Measurements from ENCODE around the gene XIAP.

XIAP gene

DNA sequence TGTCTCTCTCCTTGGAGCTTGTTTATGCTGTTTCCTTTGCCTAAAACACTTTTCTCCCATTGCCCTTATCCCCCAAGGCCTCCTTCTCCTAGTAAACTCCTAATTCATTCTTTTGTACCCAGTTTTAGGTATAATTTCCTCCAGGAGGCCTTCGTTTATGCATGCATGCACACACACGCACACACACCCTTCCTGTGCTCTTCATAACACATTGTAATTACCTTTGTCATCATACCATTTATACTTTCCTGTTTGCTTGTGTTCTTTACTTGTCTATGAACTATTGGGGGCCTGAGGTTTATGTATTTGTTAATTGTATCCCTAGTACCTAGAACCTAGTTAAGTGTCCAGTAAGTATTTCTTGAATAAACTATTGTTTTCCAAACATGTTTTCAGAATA, 45.5 kb downstream of the XIAP start:
- TF ChIP-seq CTCF (conservative IDR thresholded peaks at IDR 0.05; ENCODE audit: low read length), result no peak
- TF ChIP-seq EZH2phosphoT487 (IDR thresholded peaks at IDR 0.05; ENCODE audit: borderline replicate concordance), result no peak
- Histone ChIP-seq H3K4me1 (ENCODE audit: insufficient read depth, low read length, poor library complexity, severe bottlenecking) (no peaks in the 10 kb centered on the region), H3K36me3 (ENCODE audit: insufficient read depth, low read length) (no peaks in the 10 kb centered on the region; the same call in 1 of the 2 replicates), H3F3A (ENCODE audit: low read depth) (no peaks in the 10 kb centered on the region), H3K9ac (ENCODE audit: low read depth, low read length, poor library complexity, severe bottlenecking) (no peak overlapping the region), H3K4me2 (ENCODE audit: low read depth, low read length, poor library complexity, severe bottlenecking) (no peak overlapping the region), H3K9me3 (ENCODE audit: insufficient read depth, low read depth, low read length) (no peaks in the 10 kb centered on the region), H3K79me2 (ENCODE audit: insufficient read depth, low read length) (no peaks in the 10 kb centered on the region), H3K27me3 (ENCODE audit: insufficient read depth, low read length, poor library complexity, severe bottlenecking) (no peaks in the 10 kb centered on the region), H3K9me2 (replicated peaks; ENCODE audit: low read depth, low read length) (no peaks in the 10 kb centered on the region), H4K20me1 (ENCODE audit: insufficient read depth, low read length, poor library complexity, severe bottlenecking) (no peaks in the 10 kb centered on the region), H3K4me3 (ENCODE audit: low read length, poor library complexity, severe bottlenecking) (no peak overlapping the region), H2AFZ (ENCODE audit: low read length) (no peak overlapping the region)

DNA sequence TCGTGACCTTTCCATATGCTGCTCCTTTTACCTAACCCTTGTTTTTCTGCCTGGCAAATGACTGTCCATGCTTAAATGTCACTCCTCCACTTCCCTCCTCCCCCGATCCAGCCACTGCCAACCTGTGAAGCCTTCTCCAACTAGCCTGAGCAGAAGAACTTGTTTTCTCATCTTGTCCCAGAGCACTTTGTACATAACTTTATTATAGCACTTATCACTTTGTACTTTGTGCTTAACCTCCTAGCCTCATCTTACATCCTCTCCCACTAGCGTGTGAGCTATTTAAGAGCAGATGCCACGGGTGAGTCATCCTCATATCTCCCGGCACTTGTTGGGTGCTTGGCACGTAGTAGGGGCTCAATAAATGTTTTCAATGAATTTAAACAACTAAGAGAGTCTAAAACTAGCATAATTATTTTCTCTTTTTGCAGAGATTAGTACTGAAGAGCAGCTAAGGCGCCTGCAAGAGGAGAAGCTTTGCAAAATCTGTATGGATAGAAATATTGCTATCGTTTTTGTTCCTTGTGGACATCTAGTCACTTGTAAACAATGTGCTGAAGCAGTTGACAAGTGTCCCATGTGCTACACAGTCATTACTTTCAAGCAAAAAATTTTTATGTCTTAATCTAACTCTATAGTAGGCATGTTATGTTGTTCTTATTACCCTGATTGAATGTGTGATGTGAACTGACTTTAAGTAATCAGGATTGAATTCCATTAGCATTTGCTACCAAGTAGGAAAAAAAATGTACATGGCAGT, 46.9 kb downstream of the XIAP start:
- Histone ChIP-seq H3K4me2 (ENCODE audit: low read depth, low read length, poor library complexity, severe bottlenecking) (no peak overlapping the region), H3K27me3 (ENCODE audit: insufficient read depth, low read length, poor library complexity, severe bottlenecking) (no peaks in the 10 kb centered on the region)

GRCh38 chrX:123909523-123909922, 49.7 kb downstream of the XIAP start:
- Histone ChIP-seq H3K4me1 (ENCODE audit: insufficient read depth, low read length, poor library complexity, severe bottlenecking) (no peaks in the 10 kb centered on the region), H2AFZ (ENCODE audit: low read length) (no peak overlapping the region), H3K9me3 (ENCODE audit: insufficient read depth, low read depth, low read length) (no peaks in the 10 kb centered on the region), H3K36me3 (ENCODE audit: insufficient read depth, low read length) (no peaks in the 10 kb centered on the region), H3K9me2 (replicated peaks; ENCODE audit: low read depth, low read length) (no peaks in the 10 kb centered on the region), H3K79me2 (ENCODE audit: insufficient read depth, low read length) (no peaks in the 10 kb centered on the region), H4K20me1 (ENCODE audit: insufficient read depth, low read length, poor library complexity, severe bottlenecking) (no peaks in the 10 kb centered on the region), H3K4me2 (ENCODE audit: low read depth, low read length, poor library complexity, severe bottlenecking) (no peak overlapping the region), H3K27me3 (ENCODE audit: insufficient read depth, low read length, poor library complexity, severe bottlenecking) (no peaks in the 10 kb centered on the region), H3F3A (ENCODE audit: low read depth) (no peaks in the 10 kb centered on the region), H3K9ac (ENCODE audit: low read depth, low read length, poor library complexity, severe bottlenecking) (no peak overlapping the region), H3K4me3 (ENCODE audit: low read length, poor library complexity, severe bottlenecking) (no peak overlapping the region)
- TF ChIP-seq EZH2phosphoT487 (IDR thresholded peaks at IDR 0.05; ENCODE audit: borderline replicate concordance), result no peak
- TF ChIP-seq CTCF (conservative IDR thresholded peaks at IDR 0.05; ENCODE audit: low read length), result no peak

More for the DNA sequence above, 46.9 kb downstream of the XIAP start:
- Histone ChIP-seq H3F3A (ENCODE audit: low read depth) (no peaks in the 10 kb centered on the region), H2AFZ (ENCODE audit: low read length) (no peak overlapping the region), H3K4me1 (ENCODE audit: insufficient read depth, low read length, poor library complexity, severe bottlenecking) (no peaks in the 10 kb centered on the region), H3K36me3 (ENCODE audit: insufficient read depth, low read length) (no peaks in the 10 kb centered on the region), H4K20me1 (ENCODE audit: insufficient read depth, low read length, poor library complexity, severe bottlenecking) (no peaks in the 10 kb centered on the region), H3K4me3 (ENCODE audit: low read length, poor library complexity, severe bottlenecking) (no peak overlapping the region), H3K9me3 (ENCODE audit: insufficient read depth, low read depth, low read length) (no peaks in the 10 kb centered on the region), H3K9me2 (replicated peaks; ENCODE audit: low read depth, low read length) (no peaks in the 10 kb centered on the region), H3K9ac (ENCODE audit: low read depth, low read length, poor library complexity, severe bottlenecking) (no peak overlapping the region), H3K79me2 (ENCODE audit: insufficient read depth, low read length) (no peaks in the 10 kb centered on the region)
- TF ChIP-seq CTCF (conservative IDR thresholded peaks at IDR 0.05; ENCODE audit: low read length) (no peak), EZH2phosphoT487 (IDR thresholded peaks at IDR 0.05; ENCODE audit: borderline replicate concordance) (no peak)

All from Loucy (cell line).